IMR-90 (cell line): Measurements from ENCODE around the gene SDR9C7.

Experiments used
- MAFK ChIP-seq: IDR thresholded peaks from 2 replicates; pipeline ENCODE4 v1.6.1; 2012; ENCODE audit warnings: low read depth, low read length, improper control_type of control experiment
- POLR2A ChIP-seq: IDR thresholded peaks from 2 replicates; pipeline ENCODE4 v1.6.1; 2012; ENCODE audit warnings: mild to moderate bottlenecking, low read depth, low read length
- RAD21 ChIP-seq: IDR thresholded peaks from 2 replicates; pipeline ENCODE4 v1.6.1; 2012; ENCODE audit warnings: low read length, improper control_type of control experiment
- RCOR1 ChIP-seq: IDR thresholded peaks from 2 replicates; pipeline ENCODE4 v1.6.1; 2012; ENCODE audit warnings: mild to moderate bottlenecking, low read length, improper control_type of control experiment; ENCODE audit not compliant: insufficient replicate concordance
- RFX5 ChIP-seq: IDR thresholded peaks from 2 replicates; pipeline ENCODE4 v1.8.0; 2012; ENCODE audit warnings: low read depth, mild to moderate bottlenecking, low read length, moderate library complexity
- SMC3 ChIP-seq: fragments of 150-350 bp; IDR thresholded peaks from 2 replicates; pipeline ENCODE4 v1.6.1; 2016; ENCODE audit warnings: low read depth, mild to moderate bottlenecking, antibody characterized with exemption, low read length, moderate library complexity
- TF ChIP-seq, protein P1 (sequence below): conservative IDR thresholded peaks from 2 replicates; pipeline ENCODE4 v1.5.1; 2012; ENCODE audit warnings: mild to moderate bottlenecking, low read depth, low read length, improper control_type of control experiment

DNA sequence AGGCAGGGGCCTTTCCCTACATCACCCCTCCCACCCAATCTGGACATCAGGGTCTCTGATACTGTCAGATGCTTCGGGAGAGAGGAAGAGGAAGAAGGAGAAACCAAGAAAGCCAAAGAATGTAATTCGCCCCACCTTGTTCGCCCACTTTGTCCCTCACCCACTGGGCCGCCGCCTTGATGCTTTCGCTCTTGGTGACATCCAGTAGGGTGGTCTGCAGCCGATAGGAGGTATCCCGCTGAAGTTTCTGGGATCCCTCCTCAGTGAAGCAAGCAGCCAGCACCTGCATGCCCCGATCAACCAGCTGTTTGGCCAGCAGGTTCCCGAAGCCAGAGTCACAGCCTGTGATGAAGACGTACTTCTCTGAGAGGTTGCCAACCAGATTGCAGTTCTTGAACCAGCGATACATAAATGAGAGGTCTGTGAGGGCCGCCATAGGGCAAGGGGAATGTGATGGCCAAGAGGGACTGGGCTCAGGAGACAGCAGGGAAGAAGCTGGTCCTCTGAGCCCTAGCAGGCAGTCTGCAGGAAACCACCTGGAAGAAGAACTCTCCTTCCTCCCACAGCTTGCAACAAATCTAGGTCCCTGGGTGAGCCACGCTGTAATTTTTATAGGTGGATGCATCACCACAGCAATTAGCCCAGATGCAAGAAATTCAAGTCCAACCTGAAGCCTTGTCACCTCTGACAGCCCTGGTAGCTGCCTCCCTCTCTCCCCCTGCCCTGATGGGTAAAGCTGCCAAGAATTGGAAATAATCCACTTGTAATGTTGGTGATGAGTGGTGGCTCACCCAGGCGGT lies at the start of gene SDR9C7:
- no peak for TF ChIP-seq RAD21
- TF ChIP-seq, protein P1, sequence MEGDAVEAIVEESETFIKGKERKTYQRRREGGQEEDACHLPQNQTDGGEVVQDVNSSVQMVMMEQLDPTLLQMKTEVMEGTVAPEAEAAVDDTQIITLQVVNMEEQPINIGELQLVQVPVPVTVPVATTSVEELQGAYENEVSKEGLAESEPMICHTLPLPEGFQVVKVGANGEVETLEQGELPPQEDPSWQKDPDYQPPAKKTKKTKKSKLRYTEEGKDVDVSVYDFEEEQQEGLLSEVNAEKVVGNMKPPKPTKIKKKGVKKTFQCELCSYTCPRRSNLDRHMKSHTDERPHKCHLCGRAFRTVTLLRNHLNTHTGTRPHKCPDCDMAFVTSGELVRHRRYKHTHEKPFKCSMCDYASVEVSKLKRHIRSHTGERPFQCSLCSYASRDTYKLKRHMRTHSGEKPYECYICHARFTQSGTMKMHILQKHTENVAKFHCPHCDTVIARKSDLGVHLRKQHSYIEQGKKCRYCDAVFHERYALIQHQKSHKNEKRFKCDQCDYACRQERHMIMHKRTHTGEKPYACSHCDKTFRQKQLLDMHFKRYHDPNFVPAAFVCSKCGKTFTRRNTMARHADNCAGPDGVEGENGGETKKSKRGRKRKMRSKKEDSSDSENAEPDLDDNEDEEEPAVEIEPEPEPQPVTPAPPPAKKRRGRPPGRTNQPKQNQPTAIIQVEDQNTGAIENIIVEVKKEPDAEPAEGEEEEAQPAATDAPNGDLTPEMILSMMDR = no peak
- TF ChIP-seq POLR2A = no peak
- no peak for TF ChIP-seq MAFK
- no peak for TF ChIP-seq RCOR1
- TF ChIP-seq RFX5 = no peak
- no peak for TF ChIP-seq SMC3
